Measurements from ENCODE around the gene KDM6B. TPM values are rescaled to one million over a fixed set of nuclear protein-coding genes. Genes with fewer than 3 reads are reported as not detected.

Gene KDM6B
- total RNA-seq, 1 donor from 2014 or later = 96.0 TPM

DNA sequence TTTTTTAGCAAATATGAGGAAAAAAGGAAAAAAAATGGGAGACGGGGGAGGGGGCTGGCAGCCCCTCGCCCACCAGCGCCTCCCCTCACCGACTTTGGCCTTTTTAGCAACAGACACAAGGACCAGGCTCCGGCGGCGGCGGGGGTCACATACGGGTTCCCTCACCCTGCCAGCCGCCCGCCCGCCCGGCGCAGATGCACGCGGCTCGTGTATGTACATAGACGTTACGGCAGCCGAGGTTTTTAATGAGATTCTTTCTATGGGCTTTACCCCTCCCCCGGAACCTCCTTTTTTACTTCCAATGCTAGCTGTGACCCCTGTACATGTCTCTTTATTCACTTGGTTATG lies 19.6 kb downstream of the KDM6B start:
- peaks cover 48% of the 10 kb centered on the region for H3K36me3 Mint-ChIP-seq (ENCODE audit: low read depth)
- intact Hi-C loops (cut with micrococcal nuclease) = loop anchor here (10.0 kb wide), 1 partner anchor 201 kb away; no protein-coding TSS in a partner anchor
- H3K4me1 Mint-ChIP-seq (ENCODE audit: low read depth) = peaks cover 32% of the 10 kb centered on the region
- H3K9me3 Mint-ChIP-seq = no peaks in the 10 kb centered on the region
- no peak overlapping the region for H3K4me3 Mint-ChIP-seq (ENCODE audit: low read depth)
- no peak for DNase-seq (ENCODE audit: low spot score)
- H3K27me3 Mint-ChIP-seq (ENCODE audit: low read depth) = no peaks in the 10 kb centered on the region
- no peak overlapping the region for H3K27ac Mint-ChIP-seq

DNA sequence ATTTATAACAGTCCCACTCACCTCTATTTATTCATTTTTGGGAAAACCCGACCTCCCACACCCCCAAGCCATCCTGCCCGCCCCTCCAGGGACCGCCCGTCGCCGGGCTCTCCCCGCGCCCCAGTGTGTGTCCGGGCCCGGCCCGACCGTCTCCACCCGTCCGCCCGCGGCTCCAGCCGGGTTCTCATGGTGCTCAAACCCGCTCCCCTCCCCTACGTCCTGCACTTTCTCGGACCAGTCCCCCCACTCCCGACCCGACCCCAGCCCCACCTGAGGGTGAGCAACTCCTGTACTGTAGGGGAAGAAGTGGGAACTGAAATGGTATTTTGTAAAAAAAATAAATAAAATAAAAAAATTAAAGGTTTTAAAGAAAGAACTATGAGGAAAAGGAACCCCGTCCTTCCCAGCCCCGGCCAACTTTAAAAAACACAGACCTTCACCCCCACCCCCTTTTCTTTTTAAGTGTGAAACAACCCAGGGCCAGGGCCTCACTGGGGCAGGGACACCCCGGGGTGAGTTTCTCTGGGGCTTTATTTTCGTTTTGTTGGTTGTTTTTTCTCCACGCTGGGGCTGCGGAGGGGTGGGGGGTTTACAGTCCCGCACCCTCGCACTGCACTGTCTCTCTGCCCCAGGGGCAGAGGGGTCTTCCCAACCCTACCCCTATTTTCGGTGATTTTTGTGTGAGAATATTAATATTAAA lies 20.2 kb downstream of the KDM6B start:
- Mint-ChIP-seq H3K4me3 (ENCODE audit: low read depth) (no peak overlapping the region), H3K9me3 (no peaks in the 10 kb centered on the region), H3K36me3 (ENCODE audit: low read depth) (peaks cover 50% of the 10 kb centered on the region), H3K4me1 (ENCODE audit: low read depth) (peaks cover 38% of the 10 kb centered on the region), H3K27ac (no peak overlapping the region), H3K27me3 (ENCODE audit: low read depth) (no peaks in the 10 kb centered on the region)
- no peak for DNase-seq (ENCODE audit: low spot score)
- intact Hi-C loops (cut with micrococcal nuclease) = loop anchor here (10.0 kb wide), 1 partner anchor 201 kb away; no protein-coding TSS in a partner anchor

GRCh38 chr17:7854851-7855659 lies 21.0 kb downstream of the KDM6B start, which contains the start of gene TMEM88:
Gene TMEM88 (plus strand): TSS chr17:7855066. CDS start chr17:7855075, 9 bp downstream.
- Mint-ChIP-seq H3K36me3 (ENCODE audit: low read depth) (peaks cover 49% of the 10 kb centered on the region), H3K27me3 (ENCODE audit: low read depth) (no peaks in the 10 kb centered on the region), H3K4me3 (ENCODE audit: low read depth) (no peak within 1 kb of the TSS), H3K27ac (no peak within 1 kb of the TSS), H3K4me1 (ENCODE audit: low read depth) (peaks cover 39% of the 10 kb centered on the region), H3K9me3 (no peaks in the 10 kb centered on the region)
- DNase-seq (ENCODE audit: low spot score) = no peak
- intact Hi-C loops (cut with micrococcal nuclease) = loop anchor here (10.0 kb wide), 1 partner anchor 200 kb away; no protein-coding TSS in a partner anchor

DNA sequence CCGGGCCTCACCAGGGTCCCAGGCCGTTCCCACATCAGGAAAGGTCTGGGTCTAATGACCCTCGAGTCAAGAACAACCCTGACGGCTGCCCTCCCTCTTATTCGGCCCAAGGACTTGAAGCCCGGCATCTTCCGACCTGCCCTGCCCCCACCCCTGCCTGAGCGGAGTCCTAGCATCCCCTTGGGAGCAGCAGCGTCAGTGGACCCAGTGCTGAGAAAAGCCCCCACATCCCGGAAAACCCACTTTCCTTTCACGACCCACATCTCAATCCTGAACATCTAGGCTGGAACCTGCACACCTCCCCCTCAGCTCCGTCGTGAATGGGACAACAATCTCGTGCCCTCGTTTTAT lies 21.6 kb downstream of the KDM6B start:
- Mint-ChIP-seq H3K4me3 (ENCODE audit: low read depth) (no peak overlapping the region), H3K27me3 (ENCODE audit: low read depth) (no peaks in the 10 kb centered on the region), H3K27ac (no peak overlapping the region), H3K9me3 (no peaks in the 10 kb centered on the region), H3K4me1 (ENCODE audit: low read depth) (peaks cover 33% of the 10 kb centered on the region), H3K36me3 (ENCODE audit: low read depth) (peaks cover 47% of the 10 kb centered on the region)
- DNase-seq (ENCODE audit: low spot score) = no peak
- intact Hi-C loops (cut with micrococcal nuclease) = loop anchor here (2.0 to 10.0 kb wide), 3 partner anchors 59 to 199 kb away; partner anchors contain the start of gene CNTROB

DNA sequence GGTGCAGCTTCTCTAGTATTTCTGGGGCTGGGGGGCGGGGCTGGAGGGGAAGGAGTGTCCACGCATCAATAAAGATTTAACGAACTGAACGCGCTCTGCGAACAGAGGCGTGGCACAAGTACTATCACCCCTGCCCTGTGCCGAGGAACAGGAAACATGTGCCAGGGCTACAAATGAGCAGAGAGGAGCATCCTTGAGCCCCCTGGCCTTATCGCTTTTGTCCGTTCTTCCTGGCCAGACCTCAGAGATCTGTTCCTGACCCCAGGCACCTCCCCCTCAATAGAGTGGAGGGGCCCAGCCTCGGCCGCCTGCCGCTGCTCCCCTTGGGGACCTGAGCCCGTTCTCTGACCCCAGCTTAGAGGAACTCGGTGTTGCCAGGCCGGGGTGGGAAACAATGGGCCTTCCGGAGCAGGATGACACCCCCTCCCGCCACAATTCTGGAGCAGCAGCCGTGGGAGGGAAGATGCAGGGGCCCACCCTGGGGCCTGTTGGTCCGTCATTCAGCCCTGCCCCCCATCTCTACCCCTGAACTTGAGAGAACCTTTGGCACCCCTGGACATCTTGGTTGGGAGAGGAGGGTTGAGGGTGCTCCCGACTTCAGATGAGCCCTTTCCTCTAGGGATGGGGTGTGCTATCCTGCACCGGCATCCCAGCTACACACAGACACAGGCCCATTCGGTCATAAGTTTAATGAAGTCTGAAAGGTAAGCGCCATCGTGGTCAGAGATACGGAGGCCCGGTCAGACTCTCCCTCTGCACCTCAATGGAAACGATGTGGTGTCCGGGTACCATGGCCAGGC lies 22.2 kb downstream of the KDM6B start:
- Mint-ChIP-seq H3K27ac (no peak overlapping the region), H3K9me3 (no peaks in the 10 kb centered on the region), H3K4me3 (ENCODE audit: low read depth) (no peak overlapping the region), H3K4me1 (ENCODE audit: low read depth) (peaks cover 27% of the 10 kb centered on the region), H3K27me3 (ENCODE audit: low read depth) (no peaks in the 10 kb centered on the region), H3K36me3 (ENCODE audit: low read depth) (peaks cover 47% of the 10 kb centered on the region)
- intact Hi-C loops (cut with micrococcal nuclease) = loop anchor here (2.0 to 10.0 kb wide), 3 partner anchors 59 to 199 kb away; partner anchors contain the start of gene CNTROB
- no peak for DNase-seq (ENCODE audit: low spot score)

GRCh38 chr17:7856811-7857712 lies 23.0 kb downstream of the KDM6B start, which contains the start of gene NAA38:
Gene NAA38 (minus strand): TSS chr17:7857559. CDS start chr17:7857463, 96 bp downstream.
- intact Hi-C loops (cut with micrococcal nuclease) = loop anchor here (1.0 to 10.0 kb wide), 7 partner anchors 14 to 299 kb away; partner anchors contain the start of gene CNTROB
- Mint-ChIP-seq H3K27ac (no peak within 1 kb of the TSS), H3K36me3 (ENCODE audit: low read depth) (peaks cover 46% of the 10 kb centered on the region), H3K27me3 (ENCODE audit: low read depth) (no peaks in the 10 kb centered on the region), H3K4me1 (ENCODE audit: low read depth) (peaks cover 21% of the 10 kb centered on the region), H3K9me3 (no peaks in the 10 kb centered on the region), H3K4me3 (ENCODE audit: low read depth) (no peak within 1 kb of the TSS)
- DNase-seq (ENCODE audit: low spot score) = peak; percentile 94

- Mint-ChIP-seq H3K27me3 (ENCODE audit: low read depth) (no peaks in the 10 kb centered on the region), H3K36me3 (ENCODE audit: low read depth) (peaks cover 41% of the 10 kb centered on the region), H3K27ac (no peak within 1 kb of the TSS), H3K4me1 (ENCODE audit: low read depth) (peaks cover 22% of the 10 kb centered on the region), H3K4me3 (ENCODE audit: low read depth) (no peak within 1 kb of the TSS), H3K9me3 (no peaks in the 10 kb centered on the region)
- DNase-seq (ENCODE audit: low spot score) = peak; percentile 88
- intact Hi-C loops (cut with micrococcal nuclease) = loop anchor here (1.0 to 10.0 kb wide), 7 partner anchors 15 to 298 kb away; partner anchors contain the start of gene CNTROB
These were observed 23.9 kb downstream of the KDM6B start, which contains the start of gene CYB5D1 for GRCh38 chr17:7857713-7858521. Gene CYB5D1 (plus strand): TSS chr17:7858003. CDS start chr17:7858135, 132 bp downstream.

DNA sequence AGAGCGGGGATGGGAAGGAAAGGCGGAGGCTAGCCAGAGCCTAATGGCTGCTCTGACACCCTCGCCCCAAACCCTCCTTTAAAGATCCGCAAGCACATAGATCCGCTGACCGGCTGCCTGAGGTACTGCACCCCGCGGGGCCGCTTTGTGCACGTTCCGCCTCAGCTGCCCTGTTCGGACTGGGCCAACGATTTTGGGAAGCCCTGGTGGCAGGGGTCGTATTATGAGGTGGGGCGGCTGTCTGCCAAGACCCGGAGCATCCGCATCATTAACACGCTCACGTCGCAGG lies 24.4 kb downstream of the KDM6B start:
- H3K4me1 Mint-ChIP-seq (ENCODE audit: low read depth) = peaks cover 22% of the 10 kb centered on the region
- no peaks in the 10 kb centered on the region for H3K27me3 Mint-ChIP-seq (ENCODE audit: low read depth)
- intact Hi-C loops (cut with micrococcal nuclease) = loop anchor here (10.0 kb wide), 1 partner anchor 196 kb away; no protein-coding TSS in a partner anchor
- DNase-seq (ENCODE audit: low spot score) = no peak
- H3K27ac Mint-ChIP-seq = no peak overlapping the region
- no peak overlapping the region for H3K4me3 Mint-ChIP-seq (ENCODE audit: low read depth)
- H3K9me3 Mint-ChIP-seq = no peaks in the 10 kb centered on the region
- peaks cover 39% of the 10 kb centered on the region for H3K36me3 Mint-ChIP-seq (ENCODE audit: low read depth)

- Mint-ChIP-seq H3K4me1 (ENCODE audit: low read depth) (peaks cover 22% of the 10 kb centered on the region), H3K27ac (peak overlapping the region; percentile 25), H3K36me3 (ENCODE audit: low read depth) (peaks cover 40% of the 10 kb centered on the region), H3K4me3 (ENCODE audit: low read depth) (no peak overlapping the region), H3K27me3 (ENCODE audit: low read depth) (no peaks in the 10 kb centered on the region), H3K9me3 (no peaks in the 10 kb centered on the region)
- DNase-seq (ENCODE audit: low spot score) = no peak
- intact Hi-C loops (cut with micrococcal nuclease) = loop anchor here (10.0 kb wide), 1 partner anchor 196 kb away; no protein-coding TSS in a partner anchor
These were observed 25.0 kb downstream of the KDM6B start for GRCh38 chr17:7859028-7859427.

DNA sequence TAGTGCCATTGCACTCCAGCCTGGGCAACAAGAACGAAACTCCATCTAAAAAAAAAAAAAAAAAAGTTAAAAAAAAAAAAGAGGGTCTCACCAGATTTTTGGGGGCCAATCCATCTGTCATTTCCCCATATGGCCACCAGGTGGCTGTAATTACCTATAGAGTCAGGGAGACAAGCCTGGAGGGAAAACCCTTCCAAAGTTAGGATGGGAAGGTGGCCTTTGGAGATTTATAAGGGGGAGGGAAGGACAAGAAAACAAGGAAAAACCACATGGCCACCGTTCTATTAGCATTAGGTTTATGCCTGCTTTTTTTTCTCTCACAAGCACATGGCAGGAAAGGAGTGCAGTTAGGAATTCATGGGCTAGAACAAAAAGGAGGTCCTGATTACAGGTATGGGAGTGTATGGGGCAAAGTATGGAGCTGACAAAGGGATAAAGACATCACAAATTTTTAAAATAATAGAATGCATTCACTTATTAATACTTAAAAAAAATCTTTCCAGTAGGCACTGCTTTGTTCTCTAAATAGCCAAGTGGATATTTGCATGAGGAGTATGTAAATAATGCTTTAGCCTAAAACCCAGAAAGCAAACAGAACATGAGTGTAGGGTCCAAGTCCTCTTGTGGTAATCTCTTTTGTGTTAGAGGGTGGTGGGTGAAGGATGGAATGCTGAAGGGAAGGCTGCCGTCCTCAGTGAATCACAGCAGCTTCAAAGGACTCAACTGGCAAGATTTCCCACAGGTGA lies 28.8 kb downstream of the KDM6B start:
- intact Hi-C loops (cut with micrococcal nuclease) = loop anchor here (2.0 kb wide), 1 partner anchor 128 kb away; no protein-coding TSS in a partner anchor
- no peaks in the 10 kb centered on the region for H3K27me3 Mint-ChIP-seq (ENCODE audit: low read depth)
- no peaks in the 10 kb centered on the region for H3K9me3 Mint-ChIP-seq
- H3K27ac Mint-ChIP-seq = peak overlapping the region; percentile 43
- no peak overlapping the region for H3K4me3 Mint-ChIP-seq (ENCODE audit: low read depth)
- DNase-seq (ENCODE audit: low spot score) = no peak
- H3K4me1 Mint-ChIP-seq (ENCODE audit: low read depth) = peaks cover 28% of the 10 kb centered on the region
- H3K36me3 Mint-ChIP-seq (ENCODE audit: low read depth) = peaks cover 65% of the 10 kb centered on the region

All from activated T-helper 2 cell treated with anti-CD3 and anti-CD28 coated beads, Interferon-gamma antibody, Interleukin-2, Interleukin-4, amounts not matched to agents 10 μg/mL and 5 μg/mL and 100 μg/mL, durations not matched to agents 14 hours and 24 hours and 36 hours (primary cell).